C4-2B (cell line): Measurements from ENCODE around the gene SPIB.

Experiments
- CTCF ChIP-seq: fragments of 450-650 bp; conservative IDR thresholded peaks from 2 replicates; pipeline ENCODE4 v1.5.1; 2017; ENCODE audit warnings: mild to moderate bottlenecking
- ZFX ChIP-seq: fragments of 450-650 bp; IDR thresholded peaks from 2 replicates; pipeline ENCODE4 v1.6.1; 2017

DNA sequence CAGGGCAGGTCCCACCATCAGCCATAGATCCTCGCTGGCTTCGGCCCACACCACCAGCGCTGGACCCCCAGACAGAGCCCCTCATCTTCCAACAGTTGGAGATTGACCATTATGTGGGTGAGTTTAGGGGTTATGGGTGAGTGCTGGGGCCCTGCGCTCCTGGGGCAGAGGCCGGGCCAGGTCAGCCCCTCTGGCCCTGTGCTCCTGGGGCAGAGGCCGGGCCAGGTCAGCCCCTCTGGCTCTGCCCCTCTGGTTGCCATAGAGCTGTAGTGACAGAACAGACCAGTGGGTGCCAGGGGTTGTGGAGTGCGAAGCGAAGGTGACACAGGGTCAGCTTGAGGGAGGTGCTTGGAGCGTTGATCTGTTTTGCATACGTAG, 19.4 kb upstream of the SPIB start:
- TF ChIP-seq CTCF (no peak), ZFX (no peak)
